HEK293 (cell line): ENCODE results near the gene RASL10B.
A peak's percentile ranks its signal among the peaks of the same experiment; 100 is the strongest.

Source experiments
- BCL11A ChIP-seq: fragments of 450-650 bp; formaldehyde crosslinking; IDR thresholded peaks from 2 replicates; pipeline ENCODE4 v1.5.1; 2016; ENCODE audit warnings: low read depth, missing biosample characterization, missing genetic modification characterization
- KLF8 ChIP-seq: fragments of 450-650 bp; formaldehyde crosslinking; IDR thresholded peaks from 2 replicates; pipeline ENCODE4 v1.5.1; 2016; ENCODE audit warnings: missing biosample characterization, missing genetic modification characterization
- RBAK ChIP-seq: fragments of 450-650 bp; formaldehyde crosslinking; IDR thresholded peaks from 2 replicates; pipeline ENCODE4 v1.5.1; 2016; ENCODE audit warnings: missing biosample characterization, missing genetic modification characterization
- SCRT2 ChIP-seq: fragments of 450-650 bp; formaldehyde crosslinking; IDR thresholded peaks from 2 replicates; pipeline ENCODE4 v1.5.1; 2016; ENCODE audit warnings: missing biosample characterization, missing genetic modification characterization
- SP2 ChIP-seq: fragments of 450-650 bp; formaldehyde crosslinking; IDR thresholded peaks from 2 replicates; pipeline ENCODE4 v1.5.1; 2016; ENCODE audit warnings: missing biosample characterization, missing genetic modification characterization
- ZBTB1 ChIP-seq: fragments of 450-650 bp; formaldehyde crosslinking; IDR thresholded peaks from 2 replicates; pipeline ENCODE4 v1.5.1; 2016; ENCODE audit warnings: missing biosample characterization, missing genetic modification characterization
- ZBTB21 ChIP-seq: fragments of 450-650 bp; formaldehyde crosslinking; IDR thresholded peaks from 2 replicates; pipeline ENCODE4 v1.5.1; 2017; ENCODE audit warnings: missing biosample characterization, missing genetic modification characterization
- ZNF121 ChIP-seq: fragments of 450-650 bp; formaldehyde crosslinking; IDR thresholded peaks from 2 replicates; pipeline ENCODE4 v1.5.1; 2016; ENCODE audit warnings: missing biosample characterization, missing genetic modification characterization
- ZNF146 ChIP-seq: fragments of 450-650 bp; formaldehyde crosslinking; IDR thresholded peaks from 2 replicates; pipeline ENCODE4 v1.5.1; 2016; ENCODE audit warnings: missing biosample characterization, missing genetic modification characterization
- ZNF169 ChIP-seq: fragments of 450-650 bp; formaldehyde crosslinking; IDR thresholded peaks from 2 replicates; pipeline ENCODE4 v1.5.1; 2016; ENCODE audit warnings: missing biosample characterization, missing genetic modification characterization
- ZNF184 ChIP-seq: fragments of 450-650 bp; IDR thresholded peaks from 2 replicates; pipeline ENCODE4 v1.5.1; 2018; ENCODE audit warnings: missing biosample characterization, mild to moderate bottlenecking, missing genetic modification characterization
- ZNF221 ChIP-seq: fragments of 450-650 bp; formaldehyde crosslinking; IDR thresholded peaks from 2 replicates; pipeline ENCODE4 v1.5.1; 2017; ENCODE audit warnings: missing biosample characterization, missing genetic modification characterization, borderline replicate concordance
- ZNF274 ChIP-seq, 2 experiments: fragments of 200-500 bp in 1 of 2; fragments of 450-650 bp in 1 of 2; sonication (Bioruptor generic) in 1 of 2; formaldehyde crosslinking in 1 of 2; IDR thresholded peaks; 2 replicates each; pipeline versions ENCODE4 v1.5.1 to v1.6.1; 2014 to 2016; ENCODE audit warnings: borderline replicate concordance in 1 of 2, inconsistent platforms in 1 of 2, low read length in 1 of 2, missing biosample characterization in 1 of 2, missing genetic modification characterization in 1 of 2
- ZNF341 ChIP-seq: fragments of 450-650 bp; formaldehyde crosslinking; IDR thresholded peaks from 2 replicates; pipeline ENCODE4; 2016; ENCODE audit warnings: low read depth, missing biosample characterization, missing genetic modification characterization
- ZNF394 ChIP-seq: fragments of 450-650 bp; formaldehyde crosslinking; IDR thresholded peaks from 2 replicates; pipeline ENCODE4 v1.5.1; 2016; ENCODE audit warnings: missing biosample characterization, missing genetic modification characterization, mild to moderate bottlenecking, moderate library complexity, borderline replicate concordance
- ZNF501 ChIP-seq: fragments of 450-650 bp; formaldehyde crosslinking; IDR thresholded peaks from 2 replicates; pipeline ENCODE4 v1.5.1; 2016; ENCODE audit warnings: missing biosample characterization, missing genetic modification characterization
- ZNF514 ChIP-seq: fragments of 450-650 bp; formaldehyde crosslinking; IDR thresholded peaks from 2 replicates; pipeline ENCODE4 v1.5.1; 2016; ENCODE audit warnings: missing biosample characterization, missing genetic modification characterization
- ZNF530 ChIP-seq: fragments of 450-650 bp; formaldehyde crosslinking; IDR thresholded peaks from 2 replicates; pipeline ENCODE4 v1.5.1; 2016; ENCODE audit warnings: low read depth, missing biosample characterization, missing genetic modification characterization
- ZNF544 ChIP-seq: fragments of 450-650 bp; formaldehyde crosslinking; IDR thresholded peaks from 2 replicates; pipeline ENCODE4 v1.5.0; 2017; ENCODE audit warnings: missing biosample characterization, missing genetic modification characterization
- ZNF621 ChIP-seq: fragments of 450-650 bp; formaldehyde crosslinking; IDR thresholded peaks from 2 replicates; pipeline ENCODE4 v1.5.1; 2017; ENCODE audit warnings: missing biosample characterization, missing genetic modification characterization
- ZNF660 ChIP-seq: fragments of 450-650 bp; IDR thresholded peaks from 2 replicates; pipeline ENCODE4 v1.5.1; 2018; ENCODE audit warnings: missing biosample characterization, mild to moderate bottlenecking, missing genetic modification characterization
- ZNF670 ChIP-seq: fragments of 450-650 bp; formaldehyde crosslinking; IDR thresholded peaks from 2 replicates; pipeline ENCODE4 v1.5.1; 2016; ENCODE audit warnings: missing biosample characterization, missing genetic modification characterization, low read depth
- ZNF677 ChIP-seq: fragments of 450-650 bp; IDR thresholded peaks from 2 replicates; pipeline ENCODE4 v1.5.0; 2018; ENCODE audit warnings: missing biosample characterization, mild to moderate bottlenecking, missing genetic modification characterization, moderate library complexity
- ZNF768 ChIP-seq: fragments of 450-650 bp; formaldehyde crosslinking; IDR thresholded peaks from 2 replicates; pipeline ENCODE4 v1.5.1; 2018; ENCODE audit warnings: missing biosample characterization, mild to moderate bottlenecking, missing genetic modification characterization
- ZNF837 ChIP-seq: fragments of 450-650 bp; formaldehyde crosslinking; IDR thresholded peaks from 2 replicates; pipeline ENCODE4 v1.5.1; 2016; ENCODE audit warnings: missing biosample characterization, missing genetic modification characterization
- TF ChIP-seq, protein P1 (sequence below): fragments of 450-650 bp; formaldehyde crosslinking; IDR thresholded peaks from 2 replicates; pipeline ENCODE4 v1.5.1; 2016; ENCODE audit warnings: missing biosample characterization, missing genetic modification characterization, low read depth
- TF ChIP-seq, protein P2 (sequence below): fragments of 450-650 bp; formaldehyde crosslinking; IDR thresholded peaks from 2 replicates; pipeline ENCODE4 v1.5.1; 2016; ENCODE audit warnings: missing biosample characterization, missing genetic modification characterization
- TF ChIP-seq, protein P3 (sequence below): fragments of 450-650 bp; formaldehyde crosslinking; IDR thresholded peaks from 2 replicates; pipeline ENCODE4 v1.5.1; 2016; ENCODE audit warnings: missing biosample characterization, missing genetic modification characterization
- TF ChIP-seq, protein P4 (sequence below): fragments of 450-650 bp; formaldehyde crosslinking; IDR thresholded peaks from 2 replicates; pipeline ENCODE4 v1.5.1; 2016; ENCODE audit warnings: missing biosample characterization, missing genetic modification characterization
- TF ChIP-seq, protein P5 (sequence below): fragments of 450-650 bp; formaldehyde crosslinking; IDR thresholded peaks from 2 replicates; pipeline ENCODE4 v1.5.1; 2016; ENCODE audit warnings: missing biosample characterization, missing genetic modification characterization

The RASL10B gene

DNA sequence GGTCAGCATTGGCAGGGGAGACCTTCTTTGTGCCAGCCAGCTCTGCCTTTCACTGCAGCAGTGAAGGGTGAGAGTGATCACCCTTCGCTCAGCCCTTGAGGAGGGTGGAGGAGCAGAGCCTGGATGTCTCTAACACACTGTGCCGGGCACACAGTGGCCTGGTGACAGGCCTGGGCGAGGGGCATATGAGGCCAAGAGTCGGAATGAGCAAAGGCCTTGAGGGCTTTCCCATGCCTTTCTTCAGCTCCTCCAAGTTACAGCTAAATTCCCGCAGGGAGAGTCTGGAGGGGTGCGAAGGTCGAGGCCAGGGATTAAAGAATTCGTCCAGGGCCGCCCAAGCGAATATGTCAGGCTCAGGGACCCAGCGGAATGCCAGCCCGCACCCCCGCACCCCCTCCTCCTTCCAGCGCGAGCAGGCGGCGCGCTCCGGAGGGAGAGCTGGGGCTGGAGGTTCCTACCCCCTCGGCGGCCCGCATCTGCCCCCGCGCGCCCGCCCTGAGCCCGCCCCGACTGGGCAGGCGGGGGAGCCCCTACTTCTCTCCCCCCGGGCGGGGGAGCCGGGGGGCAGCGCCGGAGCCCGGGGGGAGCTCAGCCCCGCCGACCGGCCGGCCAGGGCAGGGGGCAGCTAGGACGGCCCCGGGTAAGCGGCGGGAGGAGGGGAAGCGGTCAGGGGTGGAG lies at the start of gene RASL10B (continued):
- TF ChIP-seq ZNF121 (tag by site-specific recombination) (no peak), ZNF146 (no peak), BCL11A (tag by site-specific recombination) (no peak), ZNF501 (0 out of 2 replicates have a peak, but pooled peaks have one; percentile 19), SCRT2 (tag by site-specific recombination) (no peak), ZNF677 (no peak), ZNF530 (tag by site-specific recombination) (no peak), ZBTB1 (tag by site-specific recombination) (no peak; the same call in 1 of the 2 replicates), ZNF544 (tag by site-specific recombination) (no peak), RBAK (tag by site-specific recombination) (no peak), ZNF660 (tag by site-specific recombination) (peak; percentile 77), ZNF621 (no peak), ZBTB21 (tag by site-specific recombination) (no peak), ZNF184 (0 out of 2 replicates have a peak, but pooled peaks have one; percentile 18), ZNF394 (tag by site-specific recombination) (no peak), ZNF837 (no peak), ZNF274 (IDR thresholded peaks at IDR 0.05; ENCODE audit: low read length) (no peak), ZNF274 (tag by site-specific recombination; IDR thresholded peaks at IDR 0.05; ENCODE audit: borderline replicate concordance) (no peak), ZNF514 (tag by site-specific recombination) (no peak), ZNF221 (tag by site-specific recombination) (no peak), ZNF341 (tag by site-specific recombination) (peak; percentile 70), ZNF169 (no peak), ZNF670 (tag by site-specific recombination) (no peak), KLF8 (tag by site-specific recombination) (peak; percentile 62; the same call in 1 of the 2 replicates), SP2 (tag by site-specific recombination) (peak; percentile 23), ZNF768 (tag by site-specific recombination) (no peak)
- TF ChIP-seq, protein P1, sequence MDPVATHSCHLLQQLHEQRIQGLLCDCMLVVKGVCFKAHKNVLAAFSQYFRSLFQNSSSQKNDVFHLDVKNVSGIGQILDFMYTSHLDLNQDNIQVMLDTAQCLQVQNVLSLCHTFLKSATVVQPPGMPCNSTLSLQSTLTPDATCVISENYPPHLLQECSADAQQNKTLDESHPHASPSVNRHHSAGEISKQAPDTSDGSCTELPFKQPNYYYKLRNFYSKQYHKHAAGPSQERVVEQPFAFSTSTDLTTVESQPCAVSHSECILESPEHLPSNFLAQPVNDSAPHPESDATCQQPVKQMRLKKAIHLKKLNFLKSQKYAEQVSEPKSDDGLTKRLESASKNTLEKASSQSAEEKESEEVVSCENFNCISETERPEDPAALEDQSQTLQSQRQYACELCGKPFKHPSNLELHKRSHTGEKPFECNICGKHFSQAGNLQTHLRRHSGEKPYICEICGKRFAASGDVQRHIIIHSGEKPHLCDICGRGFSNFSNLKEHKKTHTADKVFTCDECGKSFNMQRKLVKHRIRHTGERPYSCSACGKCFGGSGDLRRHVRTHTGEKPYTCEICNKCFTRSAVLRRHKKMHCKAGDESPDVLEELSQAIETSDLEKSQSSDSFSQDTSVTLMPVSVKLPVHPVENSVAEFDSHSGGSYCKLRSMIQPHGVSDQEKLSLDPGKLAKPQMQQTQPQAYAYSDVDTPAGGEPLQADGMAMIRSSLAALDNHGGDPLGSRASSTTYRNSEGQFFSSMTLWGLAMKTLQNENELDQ (tag by site-specific recombination) = no peak
- TF ChIP-seq, protein P2, sequence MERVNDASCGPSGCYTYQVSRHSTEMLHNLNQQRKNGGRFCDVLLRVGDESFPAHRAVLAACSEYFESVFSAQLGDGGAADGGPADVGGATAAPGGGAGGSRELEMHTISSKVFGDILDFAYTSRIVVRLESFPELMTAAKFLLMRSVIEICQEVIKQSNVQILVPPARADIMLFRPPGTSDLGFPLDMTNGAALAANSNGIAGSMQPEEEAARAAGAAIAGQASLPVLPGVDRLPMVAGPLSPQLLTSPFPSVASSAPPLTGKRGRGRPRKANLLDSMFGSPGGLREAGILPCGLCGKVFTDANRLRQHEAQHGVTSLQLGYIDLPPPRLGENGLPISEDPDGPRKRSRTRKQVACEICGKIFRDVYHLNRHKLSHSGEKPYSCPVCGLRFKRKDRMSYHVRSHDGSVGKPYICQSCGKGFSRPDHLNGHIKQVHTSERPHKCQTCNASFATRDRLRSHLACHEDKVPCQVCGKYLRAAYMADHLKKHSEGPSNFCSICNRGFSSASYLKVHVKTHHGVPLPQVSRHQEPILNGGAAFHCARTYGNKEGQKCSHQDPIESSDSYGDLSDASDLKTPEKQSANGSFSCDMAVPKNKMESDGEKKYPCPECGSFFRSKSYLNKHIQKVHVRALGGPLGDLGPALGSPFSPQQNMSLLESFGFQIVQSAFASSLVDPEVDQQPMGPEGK = peak; percentile 73
- TF ChIP-seq, protein P3, sequence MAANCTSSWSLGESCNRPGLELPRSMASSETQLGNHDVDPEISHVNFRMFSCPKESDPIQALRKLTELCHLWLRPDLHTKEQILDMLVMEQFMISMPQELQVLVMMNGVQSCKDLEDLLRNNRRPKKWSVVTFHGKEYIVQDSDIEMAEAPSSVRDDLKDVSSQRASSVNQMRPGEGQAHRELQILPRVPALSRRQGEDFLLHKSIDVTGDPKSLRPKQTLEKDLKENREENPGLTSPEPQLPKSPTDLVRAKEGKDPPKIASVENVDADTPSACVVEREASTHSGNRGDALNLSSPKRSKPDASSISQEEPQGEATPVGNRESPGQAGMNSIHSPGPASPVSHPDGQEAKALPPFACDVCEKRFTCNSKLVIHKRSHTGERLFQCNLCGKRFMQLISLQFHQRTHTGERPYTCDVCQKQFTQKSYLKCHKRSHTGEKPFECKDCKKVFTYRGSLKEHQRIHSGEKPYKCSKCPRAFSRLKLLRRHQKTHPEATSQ (tag by site-specific recombination) = no peak
- TF ChIP-seq, protein P4, sequence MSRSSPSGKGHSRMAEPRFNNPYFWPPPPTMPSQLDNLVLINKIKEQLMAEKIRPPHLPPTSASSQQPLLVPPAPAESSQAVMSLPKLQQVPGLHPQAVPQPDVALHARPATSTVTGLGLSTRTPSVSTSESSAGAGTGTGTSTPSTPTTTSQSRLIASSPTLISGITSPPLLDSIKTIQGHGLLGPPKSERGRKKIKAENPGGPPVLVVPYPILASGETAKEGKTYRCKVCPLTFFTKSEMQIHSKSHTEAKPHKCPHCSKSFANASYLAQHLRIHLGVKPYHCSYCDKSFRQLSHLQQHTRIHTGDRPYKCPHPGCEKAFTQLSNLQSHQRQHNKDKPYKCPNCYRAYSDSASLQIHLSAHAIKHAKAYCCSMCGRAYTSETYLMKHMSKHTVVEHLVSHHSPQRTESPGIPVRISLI = no peak
- TF ChIP-seq, protein P5, sequence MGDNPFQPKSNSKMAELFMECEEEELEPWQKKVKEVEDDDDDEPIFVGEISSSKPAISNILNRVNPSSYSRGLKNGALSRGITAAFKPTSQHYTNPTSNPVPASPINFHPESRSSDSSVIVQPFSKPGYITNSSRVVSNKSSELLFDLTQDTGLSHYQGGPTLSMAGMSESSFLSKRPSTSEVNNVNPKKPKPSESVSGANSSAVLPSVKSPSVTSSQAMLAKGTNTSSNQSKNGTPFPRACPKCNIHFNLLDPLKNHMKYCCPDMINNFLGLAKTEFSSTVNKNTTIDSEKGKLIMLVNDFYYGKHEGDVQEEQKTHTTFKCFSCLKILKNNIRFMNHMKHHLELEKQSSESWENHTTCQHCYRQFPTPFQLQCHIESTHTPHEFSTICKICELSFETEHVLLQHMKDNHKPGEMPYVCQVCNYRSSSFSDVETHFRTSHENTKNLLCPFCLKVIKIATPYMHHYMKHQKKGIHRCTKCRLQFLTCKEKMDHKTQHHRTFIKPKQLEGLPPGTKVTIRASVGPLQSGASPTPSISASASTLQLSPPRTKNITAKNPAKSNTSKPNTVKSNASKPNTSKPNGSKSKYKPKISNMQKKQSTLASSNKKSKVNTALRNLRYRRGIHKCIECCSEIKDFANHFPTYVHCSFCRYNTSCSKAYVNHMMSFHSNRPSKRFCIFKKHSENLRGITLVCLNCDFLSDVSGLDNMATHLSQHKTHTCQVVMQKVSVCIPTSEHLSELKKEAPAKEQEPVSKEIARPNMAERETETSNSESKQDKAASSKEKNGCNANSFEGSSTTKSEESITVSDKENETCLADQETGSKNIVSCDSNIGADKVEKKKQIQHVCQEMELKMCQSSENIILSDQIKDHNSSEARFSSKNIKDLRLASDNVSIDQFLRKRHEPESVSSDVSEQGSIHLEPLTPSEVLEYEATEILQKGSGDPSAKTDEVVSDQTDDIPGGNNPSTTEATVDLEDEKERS (tag by site-specific recombination) = no peak
